ENCODE measurements around the gene HIGD1B. TPM values are rescaled to one million over a fixed set of nuclear protein-coding genes. Genes with fewer than 3 reads are reported as not detected.

HIGD1B gene
- total RNA-seq, 1 donor from 2014 or later: not detected

- TF ChIP-seq, protein P1, sequence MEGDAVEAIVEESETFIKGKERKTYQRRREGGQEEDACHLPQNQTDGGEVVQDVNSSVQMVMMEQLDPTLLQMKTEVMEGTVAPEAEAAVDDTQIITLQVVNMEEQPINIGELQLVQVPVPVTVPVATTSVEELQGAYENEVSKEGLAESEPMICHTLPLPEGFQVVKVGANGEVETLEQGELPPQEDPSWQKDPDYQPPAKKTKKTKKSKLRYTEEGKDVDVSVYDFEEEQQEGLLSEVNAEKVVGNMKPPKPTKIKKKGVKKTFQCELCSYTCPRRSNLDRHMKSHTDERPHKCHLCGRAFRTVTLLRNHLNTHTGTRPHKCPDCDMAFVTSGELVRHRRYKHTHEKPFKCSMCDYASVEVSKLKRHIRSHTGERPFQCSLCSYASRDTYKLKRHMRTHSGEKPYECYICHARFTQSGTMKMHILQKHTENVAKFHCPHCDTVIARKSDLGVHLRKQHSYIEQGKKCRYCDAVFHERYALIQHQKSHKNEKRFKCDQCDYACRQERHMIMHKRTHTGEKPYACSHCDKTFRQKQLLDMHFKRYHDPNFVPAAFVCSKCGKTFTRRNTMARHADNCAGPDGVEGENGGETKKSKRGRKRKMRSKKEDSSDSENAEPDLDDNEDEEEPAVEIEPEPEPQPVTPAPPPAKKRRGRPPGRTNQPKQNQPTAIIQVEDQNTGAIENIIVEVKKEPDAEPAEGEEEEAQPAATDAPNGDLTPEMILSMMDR (conservative IDR thresholded peaks at IDR 0.05): no peak
- Mint-ChIP-seq H3K4me3 (peak overlapping the region; percentile 41), H3K27me3 (ENCODE audit: low read depth) (no peaks in the 10 kb centered on the region), H3K36me3 (ENCODE audit: low read depth) (no peaks in the 10 kb centered on the region), H3K4me1 (peaks cover 40% of the 10 kb centered on the region), H3K9me3 (no peaks in the 10 kb centered on the region), H3K27ac (ENCODE audit: unreplicated experiment) (no peak overlapping the region)
- no peak for DNase-seq (ENCODE audit: low read depth, low spot score)
These were observed 21.4 kb upstream of the HIGD1B start for GRCh38 chr17:44826123-44826790.

DNA sequence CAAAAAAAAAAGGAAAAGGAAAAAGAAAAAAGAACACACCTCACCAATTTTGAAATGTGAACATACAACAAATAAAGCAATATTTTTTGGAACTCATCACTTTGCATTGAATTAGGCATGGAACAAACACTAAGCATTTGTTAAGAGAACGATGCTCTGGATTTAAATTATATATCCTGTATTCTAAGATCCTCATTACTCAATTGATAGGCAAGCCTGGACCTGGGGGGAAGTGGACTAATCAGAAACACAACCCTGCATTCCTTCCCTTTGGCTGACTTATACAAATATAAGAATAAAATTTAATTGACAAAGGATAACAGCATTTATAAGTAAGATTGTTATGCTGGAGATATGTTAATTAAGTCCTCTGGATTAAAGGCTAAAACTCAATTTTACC lies 19.8 kb upstream of the HIGD1B start:
- no peak for DNase-seq (ENCODE audit: low read depth, low spot score)
- TF ChIP-seq, protein P1 (conservative IDR thresholded peaks at IDR 0.05): no peak
- peaks cover 48% of the 10 kb centered on the region for H3K4me1 Mint-ChIP-seq
- H3K27ac Mint-ChIP-seq (ENCODE audit: unreplicated experiment): no peak overlapping the region
- no peaks in the 10 kb centered on the region for H3K36me3 Mint-ChIP-seq (ENCODE audit: low read depth)
- H3K9me3 Mint-ChIP-seq: no peaks in the 10 kb centered on the region
- H3K4me3 Mint-ChIP-seq: peak overlapping the region; percentile 98
- H3K27me3 Mint-ChIP-seq (ENCODE audit: low read depth): no peaks in the 10 kb centered on the region

DNA sequence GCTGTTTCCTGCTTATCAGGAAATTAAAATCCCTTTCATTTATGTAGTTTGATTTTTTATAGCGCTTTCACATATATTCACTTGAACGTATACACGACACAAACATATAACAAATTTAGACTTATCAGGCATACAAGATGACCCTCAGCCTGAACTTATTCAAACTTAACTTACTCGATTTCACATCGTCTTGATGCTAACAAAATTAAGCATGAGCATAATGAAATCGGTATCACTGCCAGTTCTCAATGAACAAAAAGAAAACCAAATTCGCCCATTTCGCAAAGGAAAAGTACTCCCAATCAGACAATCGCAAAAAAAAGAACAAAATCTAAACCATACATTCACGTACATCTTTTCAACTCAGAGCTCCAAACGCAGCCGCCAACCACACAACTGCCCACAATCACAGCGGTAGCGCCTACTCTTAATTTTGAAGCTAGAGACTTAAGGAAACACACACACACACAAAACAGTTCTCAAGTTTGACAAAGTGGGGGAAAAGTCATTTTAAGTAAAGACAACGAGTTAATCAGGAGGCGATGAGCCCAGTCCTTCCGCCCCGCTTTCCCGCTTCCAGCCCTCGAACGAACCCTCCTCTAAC lies 18.7 kb upstream of the HIGD1B start:
- no peaks in the 10 kb centered on the region for H3K36me3 Mint-ChIP-seq (ENCODE audit: low read depth)
- no peak for DNase-seq (ENCODE audit: low read depth, low spot score)
- TF ChIP-seq, protein P1 (conservative IDR thresholded peaks at IDR 0.05): no peak
- peaks cover 48% of the 10 kb centered on the region for H3K4me1 Mint-ChIP-seq
- peak overlapping the region; percentile 99 for H3K27ac Mint-ChIP-seq (ENCODE audit: unreplicated experiment)
- H3K27me3 Mint-ChIP-seq (ENCODE audit: low read depth): no peaks in the 10 kb centered on the region
- peak overlapping the region; percentile 98 for H3K4me3 Mint-ChIP-seq
- H3K9me3 Mint-ChIP-seq: no peaks in the 10 kb centered on the region

DNA sequence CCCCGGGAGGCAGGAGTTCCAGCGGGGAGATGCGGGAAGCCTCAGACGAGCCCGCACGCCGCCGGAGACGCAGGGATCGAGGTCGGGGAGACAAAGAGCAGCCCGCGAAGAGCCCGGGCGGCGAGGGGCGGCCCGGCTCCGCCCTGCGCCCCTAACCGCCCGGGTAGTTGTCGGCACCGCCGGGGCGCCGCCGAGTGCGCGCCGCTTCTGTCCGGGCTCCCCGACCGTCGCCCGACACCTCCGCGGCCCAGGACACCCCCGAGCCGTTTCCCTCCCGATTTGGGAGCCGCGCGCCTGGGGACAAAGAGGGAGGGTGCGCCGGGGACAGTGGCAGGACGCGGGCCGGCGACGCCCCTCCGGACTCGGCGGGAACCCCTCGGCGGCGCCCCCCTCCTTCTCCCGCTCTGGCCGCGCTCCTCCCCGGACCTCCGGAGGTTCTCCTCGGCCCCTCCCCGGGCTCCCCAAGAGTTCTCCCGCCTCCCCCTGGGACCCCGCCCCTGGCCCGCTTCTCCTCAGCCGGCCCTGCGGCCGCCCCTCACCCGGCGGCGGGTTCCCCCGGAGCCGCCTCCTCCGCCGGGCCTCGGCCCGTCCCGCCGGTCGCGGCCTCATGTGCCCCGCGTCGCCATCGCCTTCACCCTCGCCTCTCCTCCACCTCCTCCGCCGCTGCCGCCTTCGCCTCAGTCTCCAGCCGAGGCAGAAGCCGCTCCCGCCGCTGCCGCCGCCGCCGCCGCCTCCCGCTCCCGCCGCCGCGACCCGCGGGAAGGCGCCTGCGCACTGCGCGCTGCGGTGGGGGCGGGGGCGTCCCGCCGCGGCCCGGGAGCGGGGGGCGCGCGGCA lies 17.9 kb upstream of the HIGD1B start, which contains the start of gene GJC1:
Gene GJC1 (minus strand): TSS at position 765 of the 836 bp plus-strand sequence. CDS start 24,470 bp downstream, outside the sequence.
- H3K27ac Mint-ChIP-seq (ENCODE audit: unreplicated experiment): peak within 1 kb of the TSS; percentile 99
- DNase-seq (ENCODE audit: low read depth, low spot score): peak; percentile 51
- peaks cover 48% of the 10 kb centered on the region for H3K4me1 Mint-ChIP-seq
- no peaks in the 10 kb centered on the region for H3K27me3 Mint-ChIP-seq (ENCODE audit: low read depth)
- TF ChIP-seq, protein P1 (conservative IDR thresholded peaks at IDR 0.05): no peak
- peak within 1 kb of the TSS; percentile 98 for H3K4me3 Mint-ChIP-seq
- H3K36me3 Mint-ChIP-seq (ENCODE audit: low read depth): no peaks in the 10 kb centered on the region
- H3K9me3 Mint-ChIP-seq: no peaks in the 10 kb centered on the region
